ENCODE measurements around the gene IL3RA.

GRCh38 chrX:1397001-1397400 lies 60.4 kb downstream of the IL3RA start:
- no peak for TF ChIP-seq GATA3 (IDR thresholded peaks at IDR 0.05; ENCODE audit: low read depth, low read length)
- no peak for TF ChIP-seq GATA2 (IDR thresholded peaks at IDR 0.05; ENCODE audit: low read depth, low read length)
